Brain microvascular endothelial cell (primary cell): ENCODE results near the gene ASIC3.

ENCODE experiments used
- DNase-seq: peaks from one replicate; pipeline ENCODE4 v3.0.0-alpha.2; 2020
- H3K27ac ChIP-seq: fragments of 250-450 bp; sonication (Bioruptor Pico); 2 replicates; pipeline ENCODE4 v1.5.1; 2020; ENCODE audit warnings: mild to moderate bottlenecking, moderate library complexity
- H3K27me3 ChIP-seq: fragments of 250-450 bp; sonication (Bioruptor Pico); replicated peaks from 2 replicates; pipeline ENCODE4 v1.5.1; 2020; ENCODE audit warnings: mild to moderate bottlenecking
- H3K36me3 ChIP-seq: fragments of 250-450 bp; sonication (Bioruptor Pico); replicated peaks from 2 replicates; pipeline ENCODE4 v1.5.1; 2020; ENCODE audit warnings: mild to moderate bottlenecking
- H3K4me3 ChIP-seq: 2 replicates; pipeline ENCODE4 v1.5.1; 2011; ENCODE audit warnings: low read depth, mild to moderate bottlenecking, control low read depth, low read length, moderate library complexity
- in situ Hi-C: cut with HindIII; loops from 2 replicates; pipeline ENCODE4 v1.10.0; 2017; ENCODE audit warnings: low sequenced_read_pairs, low pct_ligation_motif_present
- TF ChIP-seq, protein P1 (sequence below): IDR thresholded peaks from 2 replicates; pipeline ENCODE4 v1.5.1; 2011; ENCODE audit warnings: low read depth, mild to moderate bottlenecking, moderate library complexity, low read length, control low read depth, inconsistent platforms; ENCODE audit errors: missing control alignments

Gene ASIC3

DNA sequence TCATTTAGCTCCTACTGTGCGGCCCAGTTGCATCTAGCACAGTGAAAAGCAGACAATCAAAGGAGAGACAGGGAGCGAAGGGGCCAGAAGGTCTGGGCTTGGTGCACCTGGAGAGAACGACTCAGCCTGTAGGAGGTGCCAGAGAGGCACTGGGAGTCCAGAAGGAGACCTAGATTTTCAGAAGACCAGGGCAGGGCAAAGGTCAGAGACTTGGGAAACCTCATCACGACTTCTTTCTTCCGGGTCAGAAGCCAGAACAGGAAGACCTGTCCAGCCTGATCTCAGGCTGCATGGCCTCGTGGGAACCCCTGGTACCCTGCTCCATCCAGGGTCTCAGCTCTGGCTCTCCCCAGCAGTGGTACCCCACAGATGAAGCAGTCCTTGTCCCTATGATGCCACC lies 43.1 kb downstream of the ASIC3 start:
- H3K36me3 ChIP-seq = no peaks in the 10 kb centered on the region
- H3K27ac ChIP-seq = no peak overlapping the region
- in situ Hi-C loops = no loop called here
- no peak for DNase-seq
- H3K27me3 ChIP-seq = no peaks in the 10 kb centered on the region
- no peak overlapping the region for H3K4me3 ChIP-seq
- TF ChIP-seq, protein P1, sequence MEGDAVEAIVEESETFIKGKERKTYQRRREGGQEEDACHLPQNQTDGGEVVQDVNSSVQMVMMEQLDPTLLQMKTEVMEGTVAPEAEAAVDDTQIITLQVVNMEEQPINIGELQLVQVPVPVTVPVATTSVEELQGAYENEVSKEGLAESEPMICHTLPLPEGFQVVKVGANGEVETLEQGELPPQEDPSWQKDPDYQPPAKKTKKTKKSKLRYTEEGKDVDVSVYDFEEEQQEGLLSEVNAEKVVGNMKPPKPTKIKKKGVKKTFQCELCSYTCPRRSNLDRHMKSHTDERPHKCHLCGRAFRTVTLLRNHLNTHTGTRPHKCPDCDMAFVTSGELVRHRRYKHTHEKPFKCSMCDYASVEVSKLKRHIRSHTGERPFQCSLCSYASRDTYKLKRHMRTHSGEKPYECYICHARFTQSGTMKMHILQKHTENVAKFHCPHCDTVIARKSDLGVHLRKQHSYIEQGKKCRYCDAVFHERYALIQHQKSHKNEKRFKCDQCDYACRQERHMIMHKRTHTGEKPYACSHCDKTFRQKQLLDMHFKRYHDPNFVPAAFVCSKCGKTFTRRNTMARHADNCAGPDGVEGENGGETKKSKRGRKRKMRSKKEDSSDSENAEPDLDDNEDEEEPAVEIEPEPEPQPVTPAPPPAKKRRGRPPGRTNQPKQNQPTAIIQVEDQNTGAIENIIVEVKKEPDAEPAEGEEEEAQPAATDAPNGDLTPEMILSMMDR = peak; percentile 79

DNA sequence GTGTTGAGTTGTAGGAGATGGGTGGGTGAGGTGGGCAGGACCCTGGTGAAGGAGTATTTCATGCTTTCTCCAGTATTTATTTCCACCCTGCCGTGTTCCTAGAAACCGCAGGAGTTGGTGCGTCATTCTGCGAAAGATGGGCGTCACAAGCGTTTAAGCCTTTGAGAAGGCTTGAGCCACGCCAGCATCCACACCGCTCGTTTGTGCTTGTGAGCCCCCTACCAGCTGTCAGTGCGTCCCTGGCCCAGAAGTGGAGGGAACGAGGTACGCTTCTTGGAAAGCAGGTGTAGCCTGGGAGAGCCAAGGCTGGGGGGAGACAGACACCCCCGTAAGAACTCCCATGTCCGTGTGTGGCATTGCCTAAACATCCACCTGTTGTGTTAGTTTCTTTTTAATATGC lies 43.7 kb downstream of the ASIC3 start:
- Histone ChIP-seq H3K36me3 (peaks cover 3% of the 10 kb centered on the region), H3K4me3 (no peak overlapping the region), H3K27ac (no peak overlapping the region), H3K27me3 (no peaks in the 10 kb centered on the region)
- TF ChIP-seq, protein P1 = no peak
- no peak for DNase-seq
- in situ Hi-C loops = no loop called here

DNA sequence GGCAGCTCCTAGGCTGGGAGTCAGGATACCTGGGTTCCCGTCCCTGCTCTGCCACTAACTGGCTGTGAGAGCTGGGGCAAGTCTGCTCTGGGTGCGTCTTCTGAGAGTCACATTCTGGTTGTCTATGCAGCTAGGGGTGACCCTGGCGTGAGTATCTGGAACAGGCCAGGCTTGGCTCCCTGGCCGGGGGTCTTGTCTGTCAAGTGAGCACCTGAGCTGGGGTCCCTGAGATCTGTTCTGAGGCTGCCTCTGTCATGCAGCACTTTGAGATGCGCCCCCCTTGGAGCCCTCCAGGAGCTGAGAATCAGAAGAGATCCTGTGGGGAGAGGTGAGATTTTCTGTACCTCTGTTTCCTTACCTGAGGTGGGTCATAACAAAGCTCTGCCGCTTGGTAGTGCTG lies 45.4 kb downstream of the ASIC3 start:
- in situ Hi-C loops = no loop called here
- Histone ChIP-seq H3K27ac (no peak overlapping the region), H3K36me3 (peaks cover 3% of the 10 kb centered on the region), H3K27me3 (no peaks in the 10 kb centered on the region), H3K4me3 (no peak overlapping the region)
- DNase-seq = no peak
- TF ChIP-seq, protein P1 = no peak

GRCh38 chr7:151094675-151095074 lies 46.3 kb downstream of the ASIC3 start:
- H3K36me3 ChIP-seq = peaks cover 3% of the 10 kb centered on the region
- H3K27me3 ChIP-seq = no peaks in the 10 kb centered on the region
- no peak overlapping the region for H3K27ac ChIP-seq
- no peak overlapping the region for H3K4me3 ChIP-seq
- TF ChIP-seq, protein P1 = no peak
- no peak for DNase-seq
- in situ Hi-C loops = no loop called here

DNA sequence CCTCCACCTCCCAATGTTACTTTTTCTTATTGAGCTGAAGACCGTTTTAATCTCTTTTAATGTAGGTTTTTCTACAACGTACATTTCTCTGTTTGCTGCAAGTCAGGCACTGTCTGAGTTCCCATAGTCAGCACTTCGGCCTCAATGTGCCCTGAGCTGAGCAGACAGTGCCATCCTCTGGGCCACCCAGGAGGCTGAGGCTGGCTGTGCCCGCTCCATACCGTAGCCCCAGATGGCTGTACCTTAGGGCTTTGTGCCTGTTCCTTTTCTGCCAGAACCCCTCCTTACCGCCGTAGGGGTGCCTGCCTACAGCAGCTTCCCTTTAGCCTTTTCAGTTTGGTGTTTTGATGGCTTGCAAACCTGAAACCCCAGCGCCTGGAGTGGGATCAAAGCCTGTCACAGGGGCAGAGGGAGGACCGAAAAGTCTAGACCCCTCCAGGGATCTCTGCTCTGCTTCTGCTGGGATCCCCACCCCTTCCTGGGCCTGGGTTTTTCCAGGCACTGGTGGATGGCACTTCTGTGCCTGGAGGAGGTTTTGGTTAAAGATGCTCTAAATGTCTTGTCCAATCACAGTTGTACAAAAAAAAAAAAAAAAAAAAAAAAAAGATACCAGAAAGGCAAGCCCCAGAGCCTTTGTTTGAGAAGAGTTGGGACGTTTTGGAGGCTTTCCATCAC lies 46.9 kb downstream of the ASIC3 start:
- H3K4me3 ChIP-seq = no peak overlapping the region
- H3K27me3 ChIP-seq = no peaks in the 10 kb centered on the region
- in situ Hi-C loops = no loop called here
- peaks cover 3% of the 10 kb centered on the region for H3K36me3 ChIP-seq
- no peak overlapping the region for H3K27ac ChIP-seq
- no peak for DNase-seq
- TF ChIP-seq, protein P1 = no peak
